Endothelial cell of umbilical vein (primary cell): Measurements from ENCODE around the gene C14orf180.

ENCODE experiments used
- CTCF ChIP-seq, 2 donors: IDR thresholded peaks; 1 replicate in 1 of 2; 2 replicates in 1 of 2; pipeline ENCODE4 v1.5.1; 2011; ENCODE audit warnings: low read length in 2 of 2, mild to moderate bottlenecking in 2 of 2, moderate library complexity in 2 of 2, control low read depth in 1 of 2, inconsistent platforms in 1 of 2, low read depth in 1 of 2; ENCODE audit not compliant: insufficient read depth in 1 of 2; ENCODE audit errors: extremely low read depth in 1 of 2
- EZH2 ChIP-seq: IDR thresholded peaks from 2 replicates; pipeline ENCODE4 v1.6.1; 2012; ENCODE audit warnings: borderline replicate concordance, low read depth, mild to moderate bottlenecking, moderate library complexity, low read length, inconsistent platforms; ENCODE audit not compliant: severe bottlenecking
- JUN ChIP-seq: IDR thresholded peaks from 2 replicates; pipeline ENCODE4 v1.6.1; 2011; ENCODE audit warnings: borderline replicate concordance, low read depth; ENCODE audit not compliant: insufficient read length, insufficient read depth
- MAX ChIP-seq: IDR thresholded peaks from 2 replicates; pipeline ENCODE4 v1.6.1; 2011; ENCODE audit not compliant: insufficient read depth, insufficient read length
- POLR2A ChIP-seq: IDR thresholded peaks from 2 replicates; pipeline ENCODE4 v1.6.1; 2012; ENCODE audit warnings: low read depth, mild to moderate bottlenecking, control low read depth, low read length
- POLR2AphosphoS5 ChIP-seq: IDR thresholded peaks from 2 replicates; pipeline ENCODE4 v1.6.1; 2012; ENCODE audit warnings: low read depth, mild to moderate bottlenecking, control low read depth, low read length, moderate library complexity; ENCODE audit not compliant: insufficient read depth

- TF ChIP-seq POLR2A (no peak), CTCF (IDR thresholded peaks at IDR 0.05; ENCODE audit: extremely low read depth in 1 of 2, insufficient read depth in 1 of 2, low read depth in 1 of 2, low read length in 2 of 2) (no peak), EZH2 (no peak), POLR2AphosphoS5 (no peak), JUN (no peak), MAX (no peak)
Measured at GRCh38 chr14:104577426-104577825, 2.1 kb upstream of the C14orf180 start.
